Measurements from ENCODE around the gene SLC8A1. TPM values are rescaled to one million over a fixed set of nuclear protein-coding genes. Genes with fewer than 3 reads are reported as not detected.

Gene SLC8A1
- total and polyA plus RNA-seq, 11 donors, result 61.9 to 1,521 (median 827) TPM

DNA sequence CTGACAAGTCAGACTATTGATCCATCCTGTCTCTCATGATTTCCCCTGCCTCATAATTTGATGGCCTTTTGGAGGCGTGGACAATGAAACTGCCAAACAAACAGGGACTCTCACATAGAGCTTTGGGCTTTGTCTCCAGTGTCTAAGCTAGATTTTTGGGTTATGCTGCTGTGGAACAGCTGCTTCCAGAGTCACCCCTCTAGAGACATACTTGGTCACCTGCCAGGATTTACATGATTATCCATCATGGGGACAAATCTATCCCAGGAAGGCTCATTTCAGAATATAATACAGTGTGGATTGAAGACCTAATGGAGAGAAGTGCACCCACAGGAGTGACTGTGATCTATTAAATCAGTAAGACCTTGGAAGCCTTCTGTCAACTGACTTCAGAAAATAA, 159.6 kb downstream of the SLC8A1 start:
- ATAC-seq (peak in 1 of 4 donors; percentile 14), DNase-seq (no peak)
- intact Hi-C loops (cut with DNase I), result no loop called here
- H3K4me1 ChIP-seq, result peaks cover 0 to 27% (median 15%) of the 10 kb centered on the region in 12 donors
- H3K4me3 ChIP-seq, result no peak overlapping the region
- WGBS, 4 donors, result 83 to 95% (median 95%) methylated on average over 1 of the region's 1 CpG
- H3K27ac ChIP-seq, result no peak overlapping the region
- H3K27me3 ChIP-seq, result no peaks in the 10 kb centered on the region
- no peaks in the 10 kb centered on the region for H3K36me3 ChIP-seq
- no peaks in the 10 kb centered on the region for H3K9me3 ChIP-seq
- no peak for TF ChIP-seq POLR2A (IDR thresholded peaks at IDR 0.05)
- TF ChIP-seq, protein P1, sequence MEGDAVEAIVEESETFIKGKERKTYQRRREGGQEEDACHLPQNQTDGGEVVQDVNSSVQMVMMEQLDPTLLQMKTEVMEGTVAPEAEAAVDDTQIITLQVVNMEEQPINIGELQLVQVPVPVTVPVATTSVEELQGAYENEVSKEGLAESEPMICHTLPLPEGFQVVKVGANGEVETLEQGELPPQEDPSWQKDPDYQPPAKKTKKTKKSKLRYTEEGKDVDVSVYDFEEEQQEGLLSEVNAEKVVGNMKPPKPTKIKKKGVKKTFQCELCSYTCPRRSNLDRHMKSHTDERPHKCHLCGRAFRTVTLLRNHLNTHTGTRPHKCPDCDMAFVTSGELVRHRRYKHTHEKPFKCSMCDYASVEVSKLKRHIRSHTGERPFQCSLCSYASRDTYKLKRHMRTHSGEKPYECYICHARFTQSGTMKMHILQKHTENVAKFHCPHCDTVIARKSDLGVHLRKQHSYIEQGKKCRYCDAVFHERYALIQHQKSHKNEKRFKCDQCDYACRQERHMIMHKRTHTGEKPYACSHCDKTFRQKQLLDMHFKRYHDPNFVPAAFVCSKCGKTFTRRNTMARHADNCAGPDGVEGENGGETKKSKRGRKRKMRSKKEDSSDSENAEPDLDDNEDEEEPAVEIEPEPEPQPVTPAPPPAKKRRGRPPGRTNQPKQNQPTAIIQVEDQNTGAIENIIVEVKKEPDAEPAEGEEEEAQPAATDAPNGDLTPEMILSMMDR (IDR thresholded peaks at IDR 0.05), result no peak

DNA sequence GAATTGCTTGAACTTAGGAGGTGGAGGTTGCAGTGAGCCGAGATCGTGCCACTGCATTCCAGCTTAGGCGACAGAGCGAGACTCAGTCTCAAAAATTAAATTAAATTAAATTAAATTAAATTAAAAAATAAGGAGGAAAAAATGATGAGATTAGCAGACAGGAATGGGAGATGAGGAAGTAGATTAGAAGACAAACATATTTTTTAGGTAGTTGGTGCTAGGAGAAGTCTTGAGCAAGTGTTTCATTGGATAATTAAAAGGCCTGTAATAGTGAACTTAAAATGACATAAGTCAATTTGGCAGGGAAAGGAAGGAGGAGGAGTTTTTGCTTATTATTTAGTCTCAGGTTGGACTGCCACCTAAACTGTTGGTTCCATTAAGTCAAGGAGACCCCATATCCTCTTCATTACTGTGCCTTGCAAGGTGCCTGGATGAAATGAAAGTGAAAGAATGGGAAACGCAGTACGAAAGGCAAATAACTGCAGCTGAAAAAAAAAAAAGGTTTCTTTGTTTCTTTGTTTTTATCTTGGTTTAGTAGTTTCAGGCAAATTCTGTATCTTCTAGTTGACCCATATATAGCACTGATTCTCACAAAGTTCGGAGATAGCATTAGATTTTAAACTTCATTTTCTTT, 162.0 kb downstream of the SLC8A1 start:
- Histone ChIP-seq H3K36me3 (no peaks in the 10 kb centered on the region), H3K9me3 (no peaks in the 10 kb centered on the region), H3K27me3 (no peaks in the 10 kb centered on the region), H3K4me1 (peaks cover 0 to 51% (median 32%) of the 10 kb centered on the region in 12 donors), H3K4me3 (peak overlapping the region in 5 of 12 donors; percentile 6 to 31 (median 19)), H3K27ac (no peak overlapping the region)
- ATAC-seq (no peak), DNase-seq (no peak)
- 82 to 89% (median 85%) methylated on average over 7 of the region's 7 CpGs for WGBS, 4 donors
- TF ChIP-seq, protein P1 (IDR thresholded peaks at IDR 0.05), result no peak
- no peak for TF ChIP-seq POLR2A (IDR thresholded peaks at IDR 0.05)
- intact Hi-C loops (cut with DNase I), result loop anchor here in 2 of 10 donors (10.0 kb wide), 2 partner anchors 155 to 165 kb away; partner anchors contain the start of gene SLC8A1 (in 1 of the 2)

- intact Hi-C loops (cut with DNase I), result loop anchor here in 2 of 10 donors (10.0 kb wide), 2 partner anchors 157 to 167 kb away; partner anchors contain the start of gene SLC8A1 (in 1 of the 2)
- Histone ChIP-seq H3K36me3 (no peaks in the 10 kb centered on the region), H3K27me3 (no peaks in the 10 kb centered on the region), H3K4me1 (peaks cover 0 to 68% (median 45%) of the 10 kb centered on the region in 12 donors), H3K4me3 (no peak overlapping the region), H3K9me3 (no peaks in the 10 kb centered on the region), H3K27ac (no peak overlapping the region)
- WGBS, 4 donors, result 40 to 57% (median 48%) methylated on average over 3 of the region's 3 CpGs
- ATAC-seq (no peak), DNase-seq (no peak)
- TF ChIP-seq POLR2A (IDR thresholded peaks at IDR 0.05), result no peak
- TF ChIP-seq, protein P1 (IDR thresholded peaks at IDR 0.05), result no peak
These were observed 164.1 kb downstream of the SLC8A1 start for GRCh38 chr2:40287773-40288172.

DNA sequence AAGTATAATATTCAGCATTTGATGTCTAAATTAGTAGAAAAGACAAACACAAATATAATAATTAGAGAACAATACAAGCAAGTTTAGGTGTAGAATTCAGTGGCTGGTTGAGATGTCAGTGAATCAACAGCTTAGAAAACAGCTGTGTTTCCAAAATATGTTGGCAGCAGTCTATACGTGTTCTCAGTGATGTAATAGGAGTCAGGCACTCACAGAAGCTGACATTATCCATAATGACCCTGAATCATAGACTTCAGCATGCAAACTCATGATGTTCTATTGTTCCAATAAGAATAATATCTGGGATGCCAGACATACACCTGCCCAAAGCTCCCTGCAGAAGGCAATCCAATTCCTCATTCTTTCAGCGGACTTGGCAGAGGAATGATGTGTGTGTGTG, 164.7 kb downstream of the SLC8A1 start:
- peaks cover 0 to 68% (median 49%) of the 10 kb centered on the region in 12 donors for H3K4me1 ChIP-seq
- no peak overlapping the region for H3K4me3 ChIP-seq
- no peak for DNase-seq
- WGBS, 4 donors, result 31 to 48% (median 41%) methylated on average over 2 of the region's 2 CpGs
- H3K27ac ChIP-seq, result peak overlapping the region in 1 of 12 donors; percentile 2
- ATAC-seq, result no peak
- intact Hi-C loops (cut with DNase I), result loop anchor here in 2 of 10 donors (10.0 kb wide), 2 partner anchors 158 to 168 kb away; partner anchors contain the start of gene SLC8A1 (in 1 of the 2)
- H3K27me3 ChIP-seq, result no peaks in the 10 kb centered on the region
- H3K36me3 ChIP-seq, result no peaks in the 10 kb centered on the region
- no peaks in the 10 kb centered on the region for H3K9me3 ChIP-seq
- no peak for TF ChIP-seq POLR2A (IDR thresholded peaks at IDR 0.05)
- TF ChIP-seq, protein P1 (IDR thresholded peaks at IDR 0.05), result no peak
